Glomerular endothelial cell (primary cell): Measurements from ENCODE around the gene USF1. TPM values are rescaled to one million over a fixed set of nuclear protein-coding genes. Genes with fewer than 3 reads are reported as not detected.
"Not testable (repeated sequence)": the region's sequence is repeated elsewhere in the genome, so short reads cannot be mapped to it uniquely, and the experiment has no call there.

Experiments
- DNase-seq: peaks from one replicate; pipeline ENCODE4 v3.0.0-alpha.2; 2011; ENCODE audit warnings: low read depth, low spot score; ENCODE audit errors: extremely low read depth
- total RNA-seq: library from RNA; depleted of rRNA; stranded (reverse); fragments of >200 nt; gene quantifications from 2 replicates; pipeline ENCODE4 v1.2.3, GENCODE V29; 2015

Gene USF1
- total RNA-seq, 1 donor from 2014 or later, result 68.4 TPM

- DNase-seq, result no peak
Observed at GRCh38 chr1:161019751-161020495, 25.9 kb downstream of the USF1 start.

GRCh38 chr1:161019111-161019660 is 26.6 kb downstream of the USF1 start:
- not testable (repeated sequence) for DNase-seq

- DNase-seq, result no peak
Observed at GRCh38 chr1:161018631-161018930, 27.2 kb downstream of the USF1 start.

DNA sequence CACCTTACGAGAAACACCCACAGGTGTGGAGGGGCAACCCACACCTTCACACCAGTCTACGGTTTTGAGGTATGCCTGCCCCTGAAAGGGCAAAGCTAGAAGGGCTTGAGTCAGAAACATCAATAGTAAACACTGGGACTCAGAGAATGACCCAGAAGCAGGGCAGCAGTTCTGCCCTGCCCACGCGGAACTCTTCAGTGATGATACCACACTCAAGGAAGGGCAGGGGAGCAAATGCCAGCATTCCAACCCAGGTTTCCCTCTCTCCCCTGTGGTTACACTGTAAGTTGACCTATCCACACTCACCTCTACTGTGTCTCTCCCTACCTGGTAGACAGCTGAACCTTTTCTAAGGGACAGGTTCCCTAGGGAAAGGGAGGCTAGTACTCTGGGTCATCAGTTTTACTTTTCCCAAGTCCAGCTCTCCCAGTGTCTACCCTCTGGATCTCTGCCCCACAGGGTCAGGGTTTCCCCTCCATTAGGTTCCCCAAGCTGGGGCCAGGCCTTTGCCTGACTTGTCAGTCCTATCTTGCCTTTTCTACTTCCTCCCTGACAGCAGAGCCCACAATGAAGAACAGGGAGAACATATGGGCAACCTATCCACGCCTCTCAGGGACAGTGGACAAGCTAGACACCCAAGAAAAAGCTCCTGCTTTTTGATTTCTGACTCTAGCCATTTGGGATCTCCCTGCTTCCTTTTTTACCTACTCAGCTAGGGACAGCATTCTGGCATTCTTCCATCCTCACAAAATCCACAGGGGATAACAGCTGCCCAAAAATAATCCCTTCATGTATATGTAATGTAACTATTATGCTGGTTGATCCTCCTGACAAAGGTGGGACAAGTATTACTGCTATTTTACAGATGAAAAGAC is 27.8 kb downstream of the USF1 start:
- no peak for DNase-seq

DNA sequence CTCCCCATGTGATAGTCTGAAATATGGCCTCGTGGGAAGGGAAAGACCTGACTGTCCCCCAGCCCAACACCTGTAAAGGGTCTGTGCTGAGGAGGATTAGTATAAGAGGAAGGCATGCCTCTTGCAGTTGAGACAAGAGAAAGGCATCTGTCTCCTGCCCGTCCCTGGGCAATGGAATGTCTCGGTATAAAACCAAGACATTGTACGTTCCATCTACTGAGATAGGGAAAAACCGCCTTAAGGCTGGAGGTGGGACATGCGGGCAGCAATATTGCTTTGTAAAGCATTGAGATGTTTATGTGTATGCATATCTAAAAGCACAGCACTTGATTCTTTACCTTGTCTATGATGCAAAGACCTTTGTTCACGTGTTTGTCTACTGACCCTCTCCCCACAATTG is 28.6 kb downstream of the USF1 start:
- not testable (repeated sequence) for DNase-seq

DNA sequence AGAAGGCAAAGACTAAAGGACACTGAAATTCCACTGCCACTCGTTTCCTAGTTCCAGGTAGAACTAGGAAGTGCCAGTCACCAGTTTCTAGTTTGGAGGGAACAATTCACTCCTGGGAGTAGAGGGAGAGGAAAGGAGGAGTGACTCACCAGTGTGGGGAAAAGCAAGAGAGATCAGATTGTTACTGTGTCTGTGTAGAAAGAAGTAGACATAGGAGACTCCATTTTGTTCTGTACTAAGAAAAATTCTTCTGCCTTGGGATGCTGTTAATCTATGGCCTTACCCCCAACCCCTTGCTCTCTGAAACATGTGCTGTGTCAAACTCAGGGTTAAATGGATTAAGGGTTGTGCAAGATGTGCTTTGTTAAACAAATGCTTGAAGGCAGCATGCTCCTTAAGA is 29.1 kb downstream of the USF1 start:
- not testable (repeated sequence) for DNase-seq

DNA sequence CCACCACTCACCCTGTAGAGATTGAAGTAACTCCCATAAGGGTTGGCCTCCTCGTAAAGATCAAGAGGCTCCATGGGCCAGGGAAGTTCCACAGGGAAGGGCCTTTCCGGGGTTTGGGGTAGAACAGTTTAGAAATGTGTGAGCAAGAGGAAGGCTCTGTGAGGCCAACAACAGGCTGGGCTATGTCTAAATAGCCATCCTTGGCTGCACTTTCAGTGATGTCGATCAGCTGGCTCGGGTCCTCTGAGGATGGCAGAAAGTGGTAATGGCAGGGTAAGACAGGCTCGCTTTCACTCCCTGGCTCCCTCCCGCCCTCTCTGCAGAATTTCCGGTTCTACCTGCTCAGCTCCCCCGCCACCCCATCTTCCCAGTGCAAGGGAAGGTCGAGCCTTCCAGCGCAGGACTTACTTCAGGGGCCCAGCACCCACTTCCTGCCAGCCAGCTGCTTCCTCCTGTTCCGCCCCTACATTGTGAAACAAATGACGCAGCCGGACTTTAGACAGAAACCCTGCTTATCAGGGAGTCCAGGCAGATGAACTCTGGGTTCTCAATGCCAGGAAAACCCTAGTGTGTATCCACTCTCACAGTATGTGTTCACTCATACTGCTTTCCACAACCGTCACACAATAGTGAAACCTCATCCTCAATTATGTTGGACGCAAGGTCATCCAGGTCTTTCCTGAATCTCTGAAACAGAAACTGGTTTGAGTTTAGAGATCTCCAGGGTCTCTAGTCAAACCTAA is 32.1 kb downstream of the USF1 start:
- peak; percentile 98 for DNase-seq

GRCh38 chr1:161013131-161013487 is 32.7 kb downstream of the USF1 start:
- no peak for DNase-seq

DNA sequence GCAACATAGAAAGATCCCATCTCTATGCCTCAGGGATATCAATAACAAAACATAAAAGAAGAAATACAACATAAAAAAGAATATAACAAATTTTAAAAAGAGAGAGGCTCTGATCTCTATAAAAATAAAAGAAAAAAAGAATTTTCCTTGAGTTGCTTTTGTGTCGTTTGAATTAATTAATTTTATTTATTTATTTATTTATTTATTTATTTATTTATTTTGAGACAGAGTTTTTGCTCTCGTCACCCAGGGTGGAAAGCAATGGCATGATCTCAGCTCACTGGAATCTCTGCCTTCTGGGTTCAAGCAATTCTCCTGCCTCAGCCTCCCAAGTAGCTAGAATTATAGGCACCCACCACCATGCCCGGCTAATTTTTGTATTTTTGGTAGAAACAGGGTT is 33.4 kb downstream of the USF1 start:
- DNase-seq, result no peak

GRCh38 chr1:161009602-161010211 is 36.1 kb downstream of the USF1 start:
- DNase-seq, result no peak

DNA sequence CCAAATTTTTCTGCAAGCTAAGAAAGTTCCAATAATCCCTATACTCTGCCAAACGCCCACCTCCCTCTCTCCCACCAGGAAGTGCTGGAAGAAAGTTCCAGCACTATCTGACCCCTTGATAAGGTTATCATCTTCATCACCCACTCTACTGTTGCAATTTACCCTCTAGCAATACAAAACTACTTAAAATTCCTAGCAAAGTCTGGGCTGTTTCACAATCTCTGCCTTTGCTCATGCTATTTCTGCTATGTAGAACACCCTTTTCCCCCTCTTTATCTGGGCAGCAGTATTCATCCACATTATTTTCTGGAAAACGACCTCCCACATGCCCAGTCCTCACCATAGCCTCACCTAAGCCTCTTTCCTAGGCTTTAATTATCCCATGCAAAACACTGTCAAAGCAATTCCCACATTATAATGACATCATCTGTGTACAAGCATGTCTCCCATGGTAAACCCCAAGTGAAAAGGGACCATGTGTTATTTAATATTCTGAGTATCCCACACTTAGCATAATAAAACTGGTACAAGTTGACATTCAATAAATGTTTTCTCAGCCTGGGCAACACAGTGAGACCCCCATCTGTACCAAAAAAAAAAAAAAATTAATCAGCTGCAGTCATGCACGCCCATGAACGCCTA is 36.8 kb downstream of the USF1 start:
- DNase-seq, result no peak

DNA sequence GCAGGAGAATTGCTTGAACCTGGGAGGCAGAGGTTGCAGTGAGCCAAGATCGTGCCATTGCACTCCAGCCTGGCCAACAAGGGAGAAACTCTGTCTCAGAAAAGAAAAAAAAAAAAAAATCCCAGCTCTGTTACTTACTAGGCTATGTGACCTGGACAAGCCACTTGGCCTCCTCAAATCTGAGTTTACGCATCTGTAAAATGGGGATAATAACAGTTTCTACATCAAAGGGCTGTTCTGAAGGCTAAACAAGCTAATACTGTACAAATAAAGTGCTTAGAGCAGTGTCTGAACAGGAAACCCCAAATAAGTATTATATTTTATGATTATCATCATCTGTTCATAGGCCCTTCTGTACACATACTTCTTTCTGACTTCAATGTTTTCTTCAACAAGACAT is 38.4 kb downstream of the USF1 start:
- DNase-seq, result no peak

DNA sequence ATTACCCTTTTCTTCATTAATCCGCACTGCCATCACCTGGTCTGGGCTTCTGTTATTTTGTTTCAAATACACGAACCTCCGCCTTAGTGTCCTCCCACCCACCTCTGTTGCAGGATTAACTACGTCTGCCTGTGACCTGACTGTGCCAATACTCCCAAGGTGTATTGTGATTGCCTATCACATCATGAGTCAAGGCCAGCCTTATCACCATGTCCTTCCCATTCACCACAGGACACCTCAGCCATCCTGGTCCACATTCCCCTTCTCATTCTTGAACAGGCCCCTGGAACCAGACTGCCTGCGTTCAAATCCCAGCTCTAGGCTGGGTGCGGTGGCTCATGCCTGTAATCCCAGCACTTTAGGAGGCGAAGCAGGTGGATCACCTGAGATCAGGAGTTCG is 39.2 kb downstream of the USF1 start:
- DNase-seq, result no peak

- DNase-seq, result no peak
Observed at GRCh38 chr1:161001525-161001924, 44.3 kb downstream of the USF1 start.

DNA sequence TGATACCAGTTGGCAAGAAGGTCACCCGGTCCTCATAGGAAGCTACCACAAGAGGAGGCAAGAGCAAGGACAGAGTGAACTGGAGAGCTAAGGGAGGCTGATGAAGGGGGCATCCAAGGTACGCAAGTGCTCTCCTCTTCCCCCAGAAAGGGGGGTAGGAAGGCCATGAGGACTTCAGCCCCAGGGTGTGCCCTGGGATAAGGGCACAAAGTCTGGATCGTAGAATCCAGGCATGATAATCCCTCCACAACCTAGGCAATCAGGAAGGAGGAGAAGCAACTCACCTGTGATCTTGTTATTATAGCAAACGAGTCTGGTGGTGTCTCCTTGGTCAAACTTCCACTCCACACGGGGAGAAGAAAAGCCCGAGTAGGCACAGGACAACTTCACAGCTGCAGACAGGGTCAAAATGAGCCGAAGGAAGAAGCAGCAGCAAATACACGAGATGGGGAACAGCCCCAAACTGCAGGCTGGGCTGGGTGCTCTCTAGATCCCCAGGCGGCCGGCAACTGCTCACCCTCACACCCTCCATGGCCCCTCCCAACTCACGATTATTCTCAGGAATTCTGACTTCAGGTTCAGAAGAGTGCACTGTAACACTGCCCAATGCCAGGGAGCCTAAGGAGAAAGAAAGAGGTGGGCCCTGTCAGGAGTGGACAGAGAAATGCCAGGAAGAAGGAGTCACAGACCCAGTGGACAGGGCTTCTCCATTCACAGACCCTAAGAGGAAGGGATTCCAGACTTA is 44.9 kb downstream of the USF1 start:
- DNase-seq, result no peak

GRCh38 chr1:160999376-160999775 is 46.4 kb downstream of the USF1 start:
- no peak for DNase-seq

DNA sequence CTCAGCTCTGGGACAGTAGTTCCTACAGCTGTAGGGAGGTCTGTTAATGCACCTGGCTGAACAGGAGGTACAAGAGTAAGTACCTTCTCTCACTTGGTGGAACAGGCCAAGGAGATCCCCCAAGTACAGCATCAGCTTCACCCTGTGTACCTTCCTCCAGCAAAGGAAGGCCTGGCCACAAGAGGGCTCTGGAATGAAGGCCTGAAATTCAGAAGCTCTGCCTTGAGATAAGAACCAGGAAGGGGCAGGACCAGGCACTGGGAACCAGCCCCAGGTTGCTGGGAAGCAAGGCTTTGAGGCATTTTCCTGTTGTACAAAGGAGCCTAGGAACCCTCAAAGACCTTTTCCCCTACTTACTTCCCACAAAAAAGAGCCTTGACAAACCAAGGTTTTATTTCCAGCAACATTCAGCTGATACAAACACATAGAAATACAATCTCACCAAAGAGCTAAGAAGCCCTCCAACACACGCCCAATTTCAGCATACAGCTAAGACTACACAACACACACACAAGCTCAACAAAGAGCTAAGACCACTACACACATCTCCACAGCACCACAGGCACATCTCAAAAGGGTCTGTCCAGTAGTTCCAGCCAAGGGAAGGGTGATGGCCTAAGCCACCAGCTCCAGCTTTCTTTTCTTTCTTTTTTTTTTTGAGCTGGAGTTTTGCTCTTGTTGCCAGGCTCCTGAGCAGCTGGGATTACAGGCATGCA is 48.3 kb downstream of the USF1 start:
- DNase-seq, result peak; percentile 68

DNA sequence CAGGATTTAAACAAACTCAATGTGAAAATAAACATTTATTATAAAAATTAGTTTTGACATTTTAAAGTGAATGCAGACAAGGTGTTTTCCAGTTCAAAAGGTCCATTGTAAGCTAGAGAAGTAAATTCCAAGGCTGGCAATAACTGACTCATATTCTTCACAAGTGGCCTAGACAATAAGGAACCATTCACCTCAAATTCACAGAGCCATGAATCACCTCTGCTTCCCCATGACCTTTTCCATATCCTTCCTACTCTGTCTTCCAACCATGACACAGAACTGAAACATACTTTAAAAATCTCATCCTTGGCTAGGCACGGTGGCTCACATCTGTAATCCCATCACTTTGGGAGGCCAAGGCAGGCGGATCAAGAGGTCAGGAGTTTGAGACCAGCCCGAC is 49.6 kb downstream of the USF1 start:
- DNase-seq, result peak; percentile 66

DNA sequence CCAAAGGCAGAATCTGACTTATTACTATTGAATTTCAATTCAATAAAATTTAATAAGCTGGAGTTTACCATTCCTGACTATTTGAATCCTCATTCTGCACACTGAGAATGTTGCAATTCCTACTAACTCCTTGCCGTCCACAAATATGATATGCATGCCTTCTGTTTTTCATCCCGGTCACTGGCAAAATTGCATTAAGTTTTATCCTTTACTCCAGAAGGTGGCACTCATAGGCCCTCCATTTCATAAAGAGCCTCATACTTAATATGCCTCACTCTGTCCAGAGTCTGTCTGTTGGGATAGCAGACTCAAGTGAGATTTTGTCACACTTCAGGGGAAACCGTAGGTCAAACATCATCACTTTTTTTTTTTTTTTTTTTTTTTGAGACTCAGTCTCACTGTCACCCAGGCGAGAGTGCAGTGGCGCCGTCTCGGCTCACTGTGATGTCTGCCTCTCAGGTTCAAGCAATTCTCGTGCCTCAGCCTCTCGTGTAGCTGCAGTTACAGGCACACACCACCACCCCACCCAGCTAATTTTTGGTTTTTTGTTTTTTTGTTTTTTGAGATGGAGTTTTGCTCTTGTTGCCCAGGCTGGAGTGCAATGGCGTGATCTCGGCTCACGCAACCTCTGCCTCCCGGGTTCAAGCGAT is 52.1 kb downstream of the USF1 start:
- no peak for DNase-seq
